CD14-positive monocyte (primary cell): ENCODE data around the gene AKAP12. TPM values are rescaled to one million over a fixed set of nuclear protein-coding genes. Genes with fewer than 3 reads are reported as not detected.

Experiments
- DNase-seq, 3 donors: peaks; one replicate each; pipeline ENCODE4 v3.0.0-alpha.2; 2011 to 2022
- H2AFZ ChIP-seq: 2 replicates; pipeline ENCODE4 v1.6.0; 2012; ENCODE audit warnings: mild to moderate bottlenecking, low read depth, low read length, inconsistent platforms; ENCODE audit not compliant: insufficient read depth, poor library complexity, severe bottlenecking
- H3K27ac ChIP-seq, 2 donors: 1 replicate in 1 of 2; 2 replicates in 1 of 2; pipeline ENCODE4 v1.5.1; 2012 to 2013; ENCODE audit warnings: low read length in 2 of 2, control low read depth in 1 of 2, inconsistent platforms in 1 of 2, low read depth in 1 of 2, mild to moderate bottlenecking in 1 of 2
- H3K27me3 ChIP-seq, 2 donors: one replicate each; pipeline versions ENCODE4 v1.6.0 to v1.6.1; 2011 to 2013; ENCODE audit warnings: low read length in 2 of 2; ENCODE audit not compliant: control insufficient read depth in 2 of 2, insufficient read depth in 2 of 2
- H3K36me3 ChIP-seq, 2 donors: replicated peaks in 1 of 2; 1 replicate in 1 of 2; 2 replicates in 1 of 2; pipeline versions ENCODE4 v1.5.1 to v1.6.1; 2012 to 2013; ENCODE audit warnings: low read length in 2 of 2, control low read depth in 1 of 2, inconsistent platforms in 1 of 2, mild to moderate bottlenecking in 1 of 2; ENCODE audit not compliant: insufficient read depth in 2 of 2, control insufficient read depth in 1 of 2
- H3K4me1 ChIP-seq, 2 donors: 1 replicate in 1 of 2; 2 replicates in 1 of 2; pipeline versions ENCODE4 v1.5.1 to v1.6.1; 2012 to 2013; ENCODE audit warnings: low read length in 2 of 2, control low read depth in 1 of 2, inconsistent platforms in 1 of 2, mild to moderate bottlenecking in 1 of 2, moderate library complexity in 1 of 2; ENCODE audit not compliant: insufficient read depth in 2 of 2, control insufficient read depth in 1 of 2
- H3K4me2 ChIP-seq: replicated peaks from 2 replicates; pipeline ENCODE3; 2012; ENCODE audit warnings: low read length, moderate library complexity, mild to moderate bottlenecking; ENCODE audit not compliant: poor library complexity, severe bottlenecking; ENCODE audit errors: extremely low read depth
- H3K4me3 ChIP-seq, 3 experiments: fragments of 200-600 bp in 1 of 3; sonication (generic) in 1 of 3; replicated peaks in 1 of 3; 1 replicate in 2 of 3; 2 replicates in 1 of 3; pipeline ENCODE4 v1.5.1; 2011 to 2013; ENCODE audit warnings: low read length in 3 of 3, mild to moderate bottlenecking in 3 of 3, control low read depth in 2 of 3, low read depth in 2 of 3, inconsistent platforms in 1 of 3, moderate library complexity in 1 of 3
- H3K79me2 ChIP-seq: 2 replicates; pipeline ENCODE4 v1.6.0; 2012; ENCODE audit warnings: mild to moderate bottlenecking, control low read depth, inconsistent platforms, low read length, moderate library complexity; ENCODE audit not compliant: insufficient read depth
- H3K9ac ChIP-seq: 2 replicates; pipeline ENCODE4 v1.6.0; 2017; ENCODE audit warnings: low read length, mild to moderate bottlenecking; ENCODE audit not compliant: insufficient read depth, poor library complexity, severe bottlenecking
- H3K9me3 ChIP-seq, 2 donors: replicated peaks in 1 of 2; 1 replicate in 1 of 2; 2 replicates in 1 of 2; pipeline versions ENCODE4 v1.5.1 to v1.6.1; 2012 to 2013; ENCODE audit warnings: low read length in 2 of 2, control low read depth in 1 of 2; ENCODE audit not compliant: control insufficient read depth in 1 of 2, insufficient read depth in 1 of 2
- H4K20me1 ChIP-seq: 2 replicates; pipeline ENCODE4 v1.6.0; 2012; ENCODE audit warnings: mild to moderate bottlenecking, low read length, control low read depth, moderate library complexity; ENCODE audit not compliant: insufficient read depth
- H3K27ac Mint-ChIP-seq, 7 donors: one replicate each; pipeline ENCODE4 v1.8.0; 2020; ENCODE audit warnings: mild to moderate bottlenecking in 7 of 7, mixed read lengths in 7 of 7, moderate library complexity in 6 of 7, inconsistent platforms in 2 of 7
- H3K27me3 Mint-ChIP-seq, 3 donors: one replicate each; pipeline ENCODE4 v1.8.0; 2021 to 2022; ENCODE audit warnings: low read depth in 3 of 3, mild to moderate bottlenecking in 3 of 3, mixed read lengths in 3 of 3, moderate library complexity in 3 of 3, inconsistent platforms in 1 of 3
- H3K36me3 Mint-ChIP-seq, 2 donors: one replicate each; pipeline ENCODE4 v1.8.0; 2020; ENCODE audit warnings: mixed read lengths in 2 of 2, inconsistent platforms in 1 of 2, mild to moderate bottlenecking in 1 of 2
- H3K4me1 Mint-ChIP-seq: one replicate; pipeline ENCODE4 v1.8.0; 2020; ENCODE audit warnings: mild to moderate bottlenecking, mixed read lengths
- H3K4me3 Mint-ChIP-seq, 2 donors: one replicate each; pipeline ENCODE4 v1.8.0; 2020; ENCODE audit warnings: mild to moderate bottlenecking in 2 of 2, mixed read lengths in 2 of 2, moderate library complexity in 1 of 2
- H3K9me3 Mint-ChIP-seq, 7 donors: one replicate each; pipeline ENCODE4 v1.8.0; 2020 to 2022; ENCODE audit warnings: mixed read lengths in 7 of 7, mild to moderate bottlenecking in 6 of 7, moderate library complexity in 6 of 7, inconsistent platforms in 2 of 7
- WGBS: methylation state at CpG from one replicate; pipeline ENCODE4 v1.1.5; 2013; ENCODE audit warnings: missing lambda C conversion rate; ENCODE audit not compliant: insufficient coverage; 5-methylcytosine and 5-hydroxymethylcytosine counted together
- intact Hi-C, 2 donors: fragments of 100-400 bp; cut with micrococcal nuclease; formaldehyde crosslinking; loops; one replicate each; pipeline versions ENCODE4 v1.15.0 to v1.15.1; 2023
- polyA plus RNA-seq, 3 donors: library from polyadenylated mRNA; depleted of rRNA in 1 of 3; unstranded in 2 of 3; stranded (reverse) in 1 of 3; fragments of 300-500 nt in 2 of 3; fragments of >200 nt in 1 of 3; fragmentation: Illumina TruSeq in 2 of 3; gene quantifications; 1 replicate in 2 of 3; 2 replicates in 1 of 3; pipeline ENCODE4 v1.2.3, GENCODE V29; 2012 to 2021
- TF ChIP-seq, protein P1 (sequence below): fragments of 200-600 bp; IDR thresholded peaks from one replicate; pipeline ENCODE4 v1.8.0; 2022; ENCODE audit warnings: antibody characterized with exemption, mild to moderate bottlenecking

Gene AKAP12
- polyA plus RNA-seq, 3 donors: 0.01 TPM; not detected in 2

GRCh38 chr6:151299011-151299410 is 59.2 kb downstream of the AKAP12 start:
- TF ChIP-seq, protein P1, sequence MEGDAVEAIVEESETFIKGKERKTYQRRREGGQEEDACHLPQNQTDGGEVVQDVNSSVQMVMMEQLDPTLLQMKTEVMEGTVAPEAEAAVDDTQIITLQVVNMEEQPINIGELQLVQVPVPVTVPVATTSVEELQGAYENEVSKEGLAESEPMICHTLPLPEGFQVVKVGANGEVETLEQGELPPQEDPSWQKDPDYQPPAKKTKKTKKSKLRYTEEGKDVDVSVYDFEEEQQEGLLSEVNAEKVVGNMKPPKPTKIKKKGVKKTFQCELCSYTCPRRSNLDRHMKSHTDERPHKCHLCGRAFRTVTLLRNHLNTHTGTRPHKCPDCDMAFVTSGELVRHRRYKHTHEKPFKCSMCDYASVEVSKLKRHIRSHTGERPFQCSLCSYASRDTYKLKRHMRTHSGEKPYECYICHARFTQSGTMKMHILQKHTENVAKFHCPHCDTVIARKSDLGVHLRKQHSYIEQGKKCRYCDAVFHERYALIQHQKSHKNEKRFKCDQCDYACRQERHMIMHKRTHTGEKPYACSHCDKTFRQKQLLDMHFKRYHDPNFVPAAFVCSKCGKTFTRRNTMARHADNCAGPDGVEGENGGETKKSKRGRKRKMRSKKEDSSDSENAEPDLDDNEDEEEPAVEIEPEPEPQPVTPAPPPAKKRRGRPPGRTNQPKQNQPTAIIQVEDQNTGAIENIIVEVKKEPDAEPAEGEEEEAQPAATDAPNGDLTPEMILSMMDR: no peak

GRCh38 chr6:151300267-151300991 is 60.7 kb downstream of the AKAP12 start:
- Mint-ChIP-seq H3K36me3 (no peaks in the 10 kb centered on the region), H3K4me1 (no peaks in the 10 kb centered on the region), H3K4me3 (no peak overlapping the region), H3K27me3 (peaks cover 9 to 16% (median 15%) of the 10 kb centered on the region in 3 donors), H3K27ac (no peak overlapping the region), H3K9me3 (no peaks in the 10 kb centered on the region)
- no peak overlapping the region for H3K27ac ChIP-seq
- no peak overlapping the region for H3K4me3 ChIP-seq
- no peaks in the 10 kb centered on the region for H3K4me1 ChIP-seq
- H3K9me3 ChIP-seq: no peaks in the 10 kb centered on the region
- no peak for DNase-seq
- intact Hi-C loops: no loop called here
- WGBS: 85% methylated on average over 5 of the region's 8 CpGs
- H3K27me3 ChIP-seq: no peaks in the 10 kb centered on the region
- H2AFZ ChIP-seq: no peak overlapping the region
- H3K9ac ChIP-seq: no peak overlapping the region
- H3K4me2 ChIP-seq: no peak overlapping the region
- H4K20me1 ChIP-seq: no peaks in the 10 kb centered on the region
- TF ChIP-seq, protein P1: no peak
- no peaks in the 10 kb centered on the region for H3K36me3 ChIP-seq
- no peaks in the 10 kb centered on the region for H3K79me2 ChIP-seq

More at GRCh38 chr6:151299011-151299410, 59.2 kb downstream of the AKAP12 start:
- no peak overlapping the region for H3K4me3 Mint-ChIP-seq
- H3K27me3 Mint-ChIP-seq: peaks cover 9 to 15% (median 13%) of the 10 kb centered on the region in 3 donors
- no peaks in the 10 kb centered on the region for H3K9me3 ChIP-seq
- no peak overlapping the region for H3K27ac ChIP-seq
- H3K4me2 ChIP-seq: no peak overlapping the region
- intact Hi-C loops: no loop called here
- no peaks in the 10 kb centered on the region for H3K36me3 Mint-ChIP-seq
- H3K4me1 ChIP-seq: no peaks in the 10 kb centered on the region
- H3K4me3 ChIP-seq: no peak overlapping the region
- H2AFZ ChIP-seq: no peak overlapping the region
- H3K27ac Mint-ChIP-seq: no peak overlapping the region
- no peak overlapping the region for H3K9ac ChIP-seq
- no peak for DNase-seq
- H4K20me1 ChIP-seq: no peaks in the 10 kb centered on the region
- no peaks in the 10 kb centered on the region for H3K36me3 ChIP-seq
- WGBS: 96% methylated on average over 3 of the region's 4 CpGs
- H3K79me2 ChIP-seq: no peaks in the 10 kb centered on the region
- no peaks in the 10 kb centered on the region for H3K27me3 ChIP-seq
- H3K4me1 Mint-ChIP-seq: no peaks in the 10 kb centered on the region
- H3K9me3 Mint-ChIP-seq: no peaks in the 10 kb centered on the region
